NB4 (cell line): ENCODE data around the gene THADA.

Experiments
- MAX ChIP-seq: IDR thresholded peaks from 2 replicates; pipeline ENCODE4 v1.6.1; 2011; ENCODE audit warnings: low read depth, low read length
- POLR2A ChIP-seq: IDR thresholded peaks from 2 replicates; pipeline ENCODE4 v1.6.1; 2011; ENCODE audit warnings: mild to moderate bottlenecking; ENCODE audit not compliant: insufficient read length; ENCODE audit errors: extremely low read depth

GRCh38 chr2:43193652-43194120 is 402.2 kb downstream of the THADA start:
- TF ChIP-seq MAX = no peak
- no peak for TF ChIP-seq POLR2A
